Measurements from ENCODE around the gene CTU1.

CTU1 gene

GRCh38 chr19:51079481-51080110 is 28.6 kb downstream of the CTU1 start:
- Histone ChIP-seq H3K4me3 (ENCODE audit: low read length) (no peak overlapping the region), H3K27me3 (ENCODE audit: insufficient read depth, low read length) (peaks cover 29% of the 10 kb centered on the region), H3K4me1 (ENCODE audit: insufficient read depth, low read length) (no peaks in the 10 kb centered on the region), H3K36me3 (ENCODE audit: insufficient read depth, low read length) (no peaks in the 10 kb centered on the region), H3K9me3 (ENCODE audit: low read length) (no peaks in the 10 kb centered on the region), H2AFZ (ENCODE audit: low read depth, low read length) (no peak overlapping the region)

DNA sequence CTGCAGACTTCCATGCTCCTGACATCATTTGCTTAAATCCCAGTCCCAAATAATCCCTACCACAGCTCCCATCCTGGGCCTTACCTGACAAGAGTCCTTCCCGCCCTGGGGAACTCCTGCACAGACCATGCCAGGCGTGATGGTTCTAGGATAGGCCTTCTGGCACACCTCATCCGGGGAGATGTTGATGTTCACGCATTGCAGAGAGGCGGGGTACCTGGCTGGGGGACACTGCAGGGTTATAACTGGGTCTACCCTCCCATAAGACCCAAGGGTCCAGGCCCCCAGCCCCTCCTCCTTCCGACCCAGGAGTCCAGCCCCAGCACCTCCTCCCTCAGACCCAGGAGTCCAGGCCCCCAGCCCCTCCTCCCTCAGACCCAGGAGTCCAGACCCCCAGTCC is 29.5 kb downstream of the CTU1 start:
- H3K4me1 ChIP-seq (ENCODE audit: insufficient read depth, low read length) = no peaks in the 10 kb centered on the region
- H3K9me3 ChIP-seq (ENCODE audit: low read length) = no peaks in the 10 kb centered on the region

DNA sequence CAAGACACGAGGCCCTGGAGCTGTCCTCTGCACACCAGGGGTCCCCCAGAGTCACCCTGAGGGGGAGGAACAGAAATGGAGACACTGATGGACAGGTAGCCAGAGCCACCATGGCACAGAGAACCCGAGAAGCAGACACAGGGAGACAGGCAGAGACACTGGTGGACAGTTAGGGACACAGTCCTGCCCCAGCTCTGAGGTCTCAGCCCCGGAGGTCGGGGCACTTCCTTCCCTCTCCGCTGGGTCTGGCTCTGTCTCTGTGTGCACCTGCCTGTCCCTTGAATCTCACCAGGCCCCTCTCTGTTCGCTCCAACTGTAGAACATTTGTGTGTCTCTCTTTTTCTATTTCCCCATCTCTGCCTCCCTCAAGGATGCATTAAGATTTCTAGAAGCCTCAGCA is 30.1 kb downstream of the CTU1 start:
- Histone ChIP-seq H3K4me3 (ENCODE audit: low read length) (no peak overlapping the region), H3K27me3 (ENCODE audit: insufficient read depth, low read length) (peaks cover 14% of the 10 kb centered on the region), H3K9me3 (ENCODE audit: low read length) (no peaks in the 10 kb centered on the region), H3K4me1 (ENCODE audit: insufficient read depth, low read length) (no peaks in the 10 kb centered on the region), H2AFZ (ENCODE audit: low read depth, low read length) (no peak overlapping the region), H3K36me3 (ENCODE audit: insufficient read depth, low read length) (no peaks in the 10 kb centered on the region)

More for the DNA sequence above, 29.5 kb downstream of the CTU1 start:
- Histone ChIP-seq H3K27me3 (ENCODE audit: insufficient read depth, low read length) (peaks cover 21% of the 10 kb centered on the region), H3K4me3 (ENCODE audit: low read length) (no peak overlapping the region), H3K36me3 (ENCODE audit: insufficient read depth, low read length) (no peaks in the 10 kb centered on the region), H2AFZ (ENCODE audit: low read depth, low read length) (no peak overlapping the region)

- H3K36me3 ChIP-seq (ENCODE audit: insufficient read depth, low read length) = no peaks in the 10 kb centered on the region
- peaks cover 2% of the 10 kb centered on the region for H3K27me3 ChIP-seq (ENCODE audit: insufficient read depth, low read length)
- H3K9me3 ChIP-seq (ENCODE audit: low read length) = no peaks in the 10 kb centered on the region
- H3K4me3 ChIP-seq (ENCODE audit: low read length) = no peak overlapping the region
- no peak overlapping the region for H2AFZ ChIP-seq (ENCODE audit: low read depth, low read length)
- no peaks in the 10 kb centered on the region for H3K4me1 ChIP-seq (ENCODE audit: insufficient read depth, low read length)
Measured at GRCh38 chr19:51076631-51077213, 31.5 kb downstream of the CTU1 start.

DNA sequence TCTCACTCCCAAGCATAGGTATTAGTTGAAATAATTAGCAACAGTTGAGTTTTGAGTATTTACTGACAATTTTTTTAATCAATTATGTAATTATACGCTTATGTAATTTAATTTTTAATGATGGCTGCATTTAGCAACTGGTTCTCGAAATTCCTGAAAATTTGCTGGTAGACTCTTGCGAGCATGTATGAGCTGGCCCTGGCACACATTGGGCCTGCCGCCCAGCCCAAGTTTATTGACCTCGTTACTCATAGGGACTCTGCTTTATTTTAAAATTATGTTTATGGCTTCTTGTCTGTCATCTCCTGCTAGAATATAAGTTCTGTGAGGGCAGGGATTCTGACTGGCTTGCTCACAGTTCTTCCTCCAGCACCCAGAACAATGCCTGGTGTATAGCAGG is 32.2 kb downstream of the CTU1 start:
- H3K27me3 ChIP-seq (ENCODE audit: insufficient read depth, low read length) = no peaks in the 10 kb centered on the region
- no peak overlapping the region for H2AFZ ChIP-seq (ENCODE audit: low read depth, low read length)
- no peak overlapping the region for H3K4me3 ChIP-seq (ENCODE audit: low read length)
- no peaks in the 10 kb centered on the region for H3K4me1 ChIP-seq (ENCODE audit: insufficient read depth, low read length)
- no peaks in the 10 kb centered on the region for H3K36me3 ChIP-seq (ENCODE audit: insufficient read depth, low read length)
- H3K9me3 ChIP-seq (ENCODE audit: low read length) = no peaks in the 10 kb centered on the region

GRCh38 chr19:51071095-51071405 is 37.2 kb downstream of the CTU1 start:
- Histone ChIP-seq H3K9me3 (ENCODE audit: low read length) (no peaks in the 10 kb centered on the region), H3K36me3 (ENCODE audit: insufficient read depth, low read length) (no peaks in the 10 kb centered on the region), H3K4me1 (ENCODE audit: insufficient read depth, low read length) (no peaks in the 10 kb centered on the region), H3K4me3 (ENCODE audit: low read length) (no peak overlapping the region), H2AFZ (ENCODE audit: low read depth, low read length) (no peak overlapping the region), H3K27me3 (ENCODE audit: insufficient read depth, low read length) (peaks cover 10% of the 10 kb centered on the region)

- peaks cover 15% of the 10 kb centered on the region for H3K27me3 ChIP-seq (ENCODE audit: insufficient read depth, low read length)
- H3K4me3 ChIP-seq (ENCODE audit: low read length) = no peak overlapping the region
- no peaks in the 10 kb centered on the region for H3K9me3 ChIP-seq (ENCODE audit: low read length)
- H3K4me1 ChIP-seq (ENCODE audit: insufficient read depth, low read length) = no peaks in the 10 kb centered on the region
- H2AFZ ChIP-seq (ENCODE audit: low read depth, low read length) = no peak overlapping the region
- no peaks in the 10 kb centered on the region for H3K36me3 ChIP-seq (ENCODE audit: insufficient read depth, low read length)
Measured at GRCh38 chr19:51070334-51071094, 37.7 kb downstream of the CTU1 start.

GRCh38 chr19:51066393-51067186 is 41.6 kb downstream of the CTU1 start:
- Histone ChIP-seq H2AFZ (ENCODE audit: low read depth, low read length) (no peak overlapping the region), H3K4me1 (ENCODE audit: insufficient read depth, low read length) (peaks cover 3% of the 10 kb centered on the region), H3K27me3 (ENCODE audit: insufficient read depth, low read length) (peaks cover 15% of the 10 kb centered on the region), H3K4me3 (ENCODE audit: low read length) (no peak overlapping the region), H3K36me3 (ENCODE audit: insufficient read depth, low read length) (no peaks in the 10 kb centered on the region), H3K9me3 (ENCODE audit: low read length) (no peaks in the 10 kb centered on the region)

DNA sequence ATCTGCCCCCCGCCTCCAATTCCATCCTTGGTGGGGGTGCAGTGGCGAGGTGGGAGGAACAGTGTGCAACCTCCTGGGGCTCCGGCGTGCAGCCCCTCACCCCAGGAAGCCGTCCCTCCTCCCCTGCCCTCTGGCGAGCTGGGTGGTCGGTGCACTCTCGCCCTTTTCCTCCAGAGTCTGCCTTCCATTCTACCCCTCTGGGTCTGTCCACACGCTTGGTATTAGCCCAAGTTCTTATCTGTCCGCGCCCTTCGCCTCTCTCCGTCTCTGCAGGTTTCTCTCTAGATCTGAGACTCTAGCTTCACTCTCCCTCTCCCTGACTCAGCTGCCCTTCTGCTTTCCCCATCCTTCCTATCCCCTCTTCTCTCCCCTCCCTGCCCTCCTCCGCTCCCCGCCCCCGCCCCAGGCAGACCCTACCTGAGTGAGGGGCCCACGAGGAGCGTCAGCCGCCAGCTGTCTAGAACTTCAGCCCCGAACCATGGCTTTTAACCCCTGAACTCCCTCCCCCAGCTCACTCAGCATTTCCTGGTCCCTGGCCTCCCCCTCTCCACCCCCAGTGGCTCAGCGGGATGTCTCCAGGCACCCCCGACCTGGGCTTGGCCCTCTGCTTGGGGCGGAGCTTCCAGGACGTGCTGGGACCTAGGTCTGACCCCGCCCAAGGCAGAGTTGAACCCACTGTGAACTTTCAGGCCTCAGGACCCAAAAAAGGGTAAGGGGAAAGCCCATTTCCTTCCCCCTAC is 42.8 kb downstream of the CTU1 start:
- H3K27me3 ChIP-seq (ENCODE audit: insufficient read depth, low read length) = peaks cover 15% of the 10 kb centered on the region
- peaks cover 3% of the 10 kb centered on the region for H3K4me1 ChIP-seq (ENCODE audit: insufficient read depth, low read length)
- no peaks in the 10 kb centered on the region for H3K36me3 ChIP-seq (ENCODE audit: insufficient read depth, low read length)
- no peak overlapping the region for H2AFZ ChIP-seq (ENCODE audit: low read depth, low read length)
- no peak overlapping the region for H3K4me3 ChIP-seq (ENCODE audit: low read length)
- H3K9me3 ChIP-seq (ENCODE audit: low read length) = no peaks in the 10 kb centered on the region

- Histone ChIP-seq H3K4me1 (ENCODE audit: insufficient read depth, low read length) (peaks cover 3% of the 10 kb centered on the region), H3K9me3 (ENCODE audit: low read length) (no peaks in the 10 kb centered on the region), H3K27me3 (ENCODE audit: insufficient read depth, low read length) (peaks cover 15% of the 10 kb centered on the region), H3K4me3 (ENCODE audit: low read length) (no peak within 1 kb of the TSS), H2AFZ (ENCODE audit: low read depth, low read length) (no peak within 1 kb of the TSS), H3K36me3 (ENCODE audit: insufficient read depth, low read length) (no peaks in the 10 kb centered on the region)
Measured at GRCh38 chr19:51064534-51065220, 43.5 kb downstream of the CTU1 start, which contains the start of gene KLK13. Gene KLK13 (minus strand): TSS chr19:51065092. CDS start chr19:51065067, 25 bp downstream.

DNA sequence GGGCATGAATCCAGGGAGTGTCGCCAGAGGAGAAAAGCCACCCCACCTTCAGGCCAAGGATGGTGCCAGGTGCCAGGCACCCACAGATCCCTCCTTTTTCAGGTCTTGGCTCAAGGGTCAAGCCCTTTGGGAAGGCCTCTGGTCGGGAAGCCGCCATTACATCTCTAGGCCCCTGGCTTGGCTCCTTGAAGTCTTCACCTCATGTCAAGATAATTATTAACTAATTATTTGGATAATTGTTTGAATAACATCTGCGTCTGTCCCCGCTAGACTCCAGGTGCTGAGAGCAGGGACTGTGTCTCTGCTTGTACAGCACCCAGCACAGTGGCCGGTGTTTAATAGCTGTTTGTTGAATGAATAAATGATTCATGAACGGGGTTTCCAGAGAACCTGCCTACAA is 44.5 kb downstream of the CTU1 start:
- no peaks in the 10 kb centered on the region for H3K9me3 ChIP-seq (ENCODE audit: low read length)
- peaks cover 3% of the 10 kb centered on the region for H3K4me1 ChIP-seq (ENCODE audit: insufficient read depth, low read length)
- no peaks in the 10 kb centered on the region for H3K36me3 ChIP-seq (ENCODE audit: insufficient read depth, low read length)
- H3K4me3 ChIP-seq (ENCODE audit: low read length) = no peak overlapping the region
- H2AFZ ChIP-seq (ENCODE audit: low read depth, low read length) = no peak overlapping the region
- peaks cover 13% of the 10 kb centered on the region for H3K27me3 ChIP-seq (ENCODE audit: insufficient read depth, low read length)

DNA sequence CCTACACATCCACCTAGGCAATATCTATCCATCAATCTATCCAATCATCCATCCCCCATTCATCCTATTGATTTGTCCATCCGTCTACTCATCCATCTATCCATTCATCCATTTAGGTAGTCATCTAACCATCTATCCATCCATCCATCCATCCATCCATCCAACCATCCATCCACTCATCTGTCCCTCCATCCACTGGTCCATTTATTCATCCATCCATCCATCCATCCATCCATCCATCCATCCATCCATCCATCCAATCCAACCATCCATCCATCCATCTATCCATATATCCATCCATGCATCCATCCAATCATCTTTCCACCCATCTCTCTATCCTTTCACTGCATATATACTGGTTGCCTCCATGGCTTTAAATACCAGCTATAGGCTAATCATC is 47.2 kb downstream of the CTU1 start:
- H3K27me3 ChIP-seq (ENCODE audit: insufficient read depth, low read length) = peaks cover 13% of the 10 kb centered on the region
- H3K4me1 ChIP-seq (ENCODE audit: insufficient read depth, low read length) = peaks cover 3% of the 10 kb centered on the region
- no peak overlapping the region for H3K4me3 ChIP-seq (ENCODE audit: low read length)
- no peaks in the 10 kb centered on the region for H3K9me3 ChIP-seq (ENCODE audit: low read length)
- no peaks in the 10 kb centered on the region for H3K36me3 ChIP-seq (ENCODE audit: insufficient read depth, low read length)
- H2AFZ ChIP-seq (ENCODE audit: low read depth, low read length) = no peak overlapping the region
